ENCODE measurements around the gene TOMM40. TPM values are rescaled to one million over a fixed set of nuclear protein-coding genes. Genes with fewer than 3 reads are reported as not detected.
A peak's percentile ranks its signal among the peaks of the same experiment; 100 is the strongest.

Gene TOMM40
- total RNA-seq, 1 donor from 2014 or later: 107 TPM

- TF ChIP-seq EZH2 (IDR thresholded peaks at IDR 0.05; ENCODE audit: insufficient read depth, low read length): no peak
- TF ChIP-seq CTCF (IDR thresholded peaks at IDR 0.05; ENCODE audit: insufficient read depth, low read depth, low read length): no peak
- peaks cover 3% of the 10 kb centered on the region for H3K9me3 Mint-ChIP-seq (ENCODE audit: unreplicated experiment)
- Histone ChIP-seq H3K4me2 (ENCODE audit: low read length) (no peak overlapping the region), H4K20me1 (ENCODE audit: insufficient read depth, low read length) (peaks cover 4% of the 10 kb centered on the region), H3K9ac (ENCODE audit: low read length) (no peak overlapping the region), H2AFZ (ENCODE audit: low read depth, low read length) (no peak overlapping the region), H3K4me1 (ENCODE audit: insufficient read depth, low read length) (peaks cover 5% of the 10 kb centered on the region), H3K36me3 (ENCODE audit: insufficient read depth, low read length) (peaks cover 12% of the 10 kb centered on the region), H3K79me2 (ENCODE audit: insufficient read depth, low read length) (peaks cover 1% of the 10 kb centered on the region), H3K27ac (ENCODE audit: low read depth, low read length) (no peak overlapping the region), H3K4me3 (ENCODE audit: insufficient read depth, low read depth, low read length) (no peak overlapping the region), H3K9me3 (ENCODE audit: insufficient read depth, low read depth, low read length) (no peaks in the 10 kb centered on the region), H3K27me3 (ENCODE audit: insufficient read depth, low read length) (no peaks in the 10 kb centered on the region)
- peaks cover 12% of the 10 kb centered on the region for H3K4me1 Mint-ChIP-seq (ENCODE audit: low read depth, unreplicated experiment)
- peak overlapping the region; percentile 40 for H3K4me3 Mint-ChIP-seq (ENCODE audit: unreplicated experiment)
- DNase-seq (ENCODE audit: low read depth): no peak
- H3K27me3 Mint-ChIP-seq (ENCODE audit: low read depth, unreplicated experiment): no peaks in the 10 kb centered on the region
- H3K27ac Mint-ChIP-seq (ENCODE audit: unreplicated experiment): no peak overlapping the region
- no peak for FAIRE-seq
- H3K36me3 Mint-ChIP-seq (ENCODE audit: low read depth, unreplicated experiment): peaks cover 34% of the 10 kb centered on the region
These were observed 7.1 kb upstream of the TOMM40 start for GRCh38 chr19:44883922-44884321.

GRCh38 chr19:44884566-44884965, 6.5 kb upstream of the TOMM40 start:
- H3K4me1 ChIP-seq (ENCODE audit: insufficient read depth, low read length): peaks cover 5% of the 10 kb centered on the region
- no peak overlapping the region for H3K4me3 ChIP-seq (ENCODE audit: insufficient read depth, low read depth, low read length)
- H3K4me3 Mint-ChIP-seq (ENCODE audit: unreplicated experiment): peak overlapping the region; percentile 30
- DNase-seq (ENCODE audit: low read depth) (no peak), FAIRE-seq (no peak)
- H3K27me3 ChIP-seq (ENCODE audit: insufficient read depth, low read length): no peaks in the 10 kb centered on the region
- TF ChIP-seq CTCF (IDR thresholded peaks at IDR 0.05; ENCODE audit: insufficient read depth, low read depth, low read length) (no peak), EZH2 (IDR thresholded peaks at IDR 0.05; ENCODE audit: insufficient read depth, low read length) (no peak)
- H3K27ac ChIP-seq (ENCODE audit: low read depth, low read length): no peak overlapping the region
- H2AFZ ChIP-seq (ENCODE audit: low read depth, low read length): no peak overlapping the region
- H3K36me3 Mint-ChIP-seq (ENCODE audit: low read depth, unreplicated experiment): peaks cover 35% of the 10 kb centered on the region
- H3K9me3 Mint-ChIP-seq (ENCODE audit: unreplicated experiment): peaks cover 3% of the 10 kb centered on the region
- H3K9me3 ChIP-seq (ENCODE audit: insufficient read depth, low read depth, low read length): no peaks in the 10 kb centered on the region
- H3K79me2 ChIP-seq (ENCODE audit: insufficient read depth, low read length): no peaks in the 10 kb centered on the region
- H3K9ac ChIP-seq (ENCODE audit: low read length): no peak overlapping the region
- peaks cover 2% of the 10 kb centered on the region for H4K20me1 ChIP-seq (ENCODE audit: insufficient read depth, low read length)
- peaks cover 15% of the 10 kb centered on the region for H3K4me1 Mint-ChIP-seq (ENCODE audit: low read depth, unreplicated experiment)
- H3K27me3 Mint-ChIP-seq (ENCODE audit: low read depth, unreplicated experiment): no peaks in the 10 kb centered on the region
- peak overlapping the region; percentile 60 for H3K27ac Mint-ChIP-seq (ENCODE audit: unreplicated experiment)
- no peak overlapping the region for H3K4me2 ChIP-seq (ENCODE audit: low read length)
- H3K36me3 ChIP-seq (ENCODE audit: insufficient read depth, low read length): peaks cover 12% of the 10 kb centered on the region

- no peak overlapping the region for H3K4me3 ChIP-seq (ENCODE audit: insufficient read depth, low read depth, low read length)
- peaks cover 10% of the 10 kb centered on the region for H3K4me1 ChIP-seq (ENCODE audit: insufficient read depth, low read length)
- no peak for FAIRE-seq
- TF ChIP-seq EZH2 (IDR thresholded peaks at IDR 0.05; ENCODE audit: insufficient read depth, low read length) (no peak), CTCF (IDR thresholded peaks at IDR 0.05; ENCODE audit: insufficient read depth, low read depth, low read length) (no peak)
- peaks cover 3% of the 10 kb centered on the region for H3K9me3 Mint-ChIP-seq (ENCODE audit: unreplicated experiment)
- peaks cover 33% of the 10 kb centered on the region for H3K36me3 Mint-ChIP-seq (ENCODE audit: low read depth, unreplicated experiment)
- peaks cover 17% of the 10 kb centered on the region for H3K4me1 Mint-ChIP-seq (ENCODE audit: low read depth, unreplicated experiment)
- H3K79me2 ChIP-seq (ENCODE audit: insufficient read depth, low read length): peaks cover 1% of the 10 kb centered on the region
- H4K20me1 ChIP-seq (ENCODE audit: insufficient read depth, low read length): no peaks in the 10 kb centered on the region
- H3K9me3 ChIP-seq (ENCODE audit: insufficient read depth, low read depth, low read length): no peaks in the 10 kb centered on the region
- no peak overlapping the region for H3K27ac Mint-ChIP-seq (ENCODE audit: unreplicated experiment)
- no peak overlapping the region for H3K4me2 ChIP-seq (ENCODE audit: low read length)
- H3K27ac ChIP-seq (ENCODE audit: low read depth, low read length): no peak overlapping the region
- H3K4me3 Mint-ChIP-seq (ENCODE audit: unreplicated experiment): no peak overlapping the region
- no peaks in the 10 kb centered on the region for H3K27me3 ChIP-seq (ENCODE audit: insufficient read depth, low read length)
- no peak overlapping the region for H3K9ac ChIP-seq (ENCODE audit: low read length)
- H3K27me3 Mint-ChIP-seq (ENCODE audit: low read depth, unreplicated experiment): no peaks in the 10 kb centered on the region
- H3K36me3 ChIP-seq (ENCODE audit: insufficient read depth, low read length): peaks cover 12% of the 10 kb centered on the region
- no peak for DNase-seq (ENCODE audit: low read depth)
- H2AFZ ChIP-seq (ENCODE audit: low read depth, low read length): no peak overlapping the region
These were observed 4.9 kb upstream of the TOMM40 start for GRCh38 chr19:44886141-44886540.

All from astrocyte (in vitro differentiated cells and primary cell).